SK-N-DZ (cell line): ENCODE data around the gene ATP5PB. TPM values are rescaled to one million over a fixed set of nuclear protein-coding genes. Genes with fewer than 3 reads are reported as not detected.

ENCODE experiments used
- DNase-seq: peaks from one replicate; pipeline ENCODE4 v3.0.0-alpha.2; 2015; ENCODE audit warnings: low spot score
- polyA plus RNA-seq, 2 experiments: library from polyadenylated mRNA; depleted of rRNA; stranded (reverse); fragments of >200 nt; gene quantifications; 2 replicates each; pipeline ENCODE4 v1.2.3, GENCODE V29; 2014

ATP5PB gene, protein sequence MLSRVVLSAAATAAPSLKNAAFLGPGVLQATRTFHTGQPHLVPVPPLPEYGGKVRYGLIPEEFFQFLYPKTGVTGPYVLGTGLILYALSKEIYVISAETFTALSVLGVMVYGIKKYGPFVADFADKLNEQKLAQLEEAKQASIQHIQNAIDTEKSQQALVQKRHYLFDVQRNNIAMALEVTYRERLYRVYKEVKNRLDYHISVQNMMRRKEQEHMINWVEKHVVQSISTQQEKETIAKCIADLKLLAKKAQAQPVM
- 352 and 364 TPM in 2 replicates for polyA plus RNA-seq (2014; cell fraction: cytosol; rRNA removed)
- 226 and 273 TPM in 2 replicates for polyA plus RNA-seq (2014; cell fraction: nucleus; rRNA removed)

DNA sequence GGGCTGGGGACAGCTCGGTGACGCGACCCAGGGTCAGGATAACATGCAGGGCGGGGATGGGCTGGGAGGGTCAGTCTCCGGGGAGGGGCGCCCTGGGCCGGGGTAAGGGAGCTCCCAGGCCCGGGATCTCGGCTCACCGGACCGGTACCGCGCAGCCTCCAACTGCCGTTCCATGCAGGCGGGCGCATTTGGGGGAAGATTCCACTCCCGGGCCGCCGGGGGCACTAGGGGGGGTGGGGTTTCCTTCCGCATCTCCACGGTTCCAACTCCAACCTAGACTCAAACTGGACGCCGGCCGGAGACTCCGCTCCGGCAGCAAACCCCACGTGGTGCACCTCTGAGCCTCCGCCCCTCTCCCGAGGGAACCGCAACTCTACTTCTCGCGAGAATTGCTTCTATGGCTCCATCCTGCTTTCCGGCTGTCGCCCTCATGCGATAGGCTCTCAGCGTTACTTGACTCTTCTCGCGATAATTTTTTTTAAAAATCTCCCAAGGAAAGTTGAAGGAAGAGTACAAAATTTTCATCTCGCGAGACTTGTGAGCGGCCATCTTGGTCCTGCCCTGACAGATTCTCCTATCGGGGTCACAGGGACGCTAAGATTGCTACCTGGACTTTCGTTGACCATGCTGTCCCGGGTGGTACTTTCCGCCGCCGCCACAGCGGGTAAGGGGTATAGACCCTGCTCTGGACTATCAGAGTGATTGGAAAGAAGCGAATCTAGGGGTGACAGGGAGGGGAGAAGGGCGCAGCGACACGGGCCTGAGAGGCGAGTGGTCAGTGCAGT lies at the start of gene ATP5PB, which contains the start of gene WDR77:
Gene ATP5PB (plus strand): TSS at position 547 of the 785 bp plus-strand sequence. CDS start 78 bp downstream, at position 625.
Gene WDR77 (minus strand): TSS at position 339 of the 785 bp plus-strand sequence. CDS start 87 bp downstream, at position 252.
- DNase-seq, result peak; percentile 99

DNA sequence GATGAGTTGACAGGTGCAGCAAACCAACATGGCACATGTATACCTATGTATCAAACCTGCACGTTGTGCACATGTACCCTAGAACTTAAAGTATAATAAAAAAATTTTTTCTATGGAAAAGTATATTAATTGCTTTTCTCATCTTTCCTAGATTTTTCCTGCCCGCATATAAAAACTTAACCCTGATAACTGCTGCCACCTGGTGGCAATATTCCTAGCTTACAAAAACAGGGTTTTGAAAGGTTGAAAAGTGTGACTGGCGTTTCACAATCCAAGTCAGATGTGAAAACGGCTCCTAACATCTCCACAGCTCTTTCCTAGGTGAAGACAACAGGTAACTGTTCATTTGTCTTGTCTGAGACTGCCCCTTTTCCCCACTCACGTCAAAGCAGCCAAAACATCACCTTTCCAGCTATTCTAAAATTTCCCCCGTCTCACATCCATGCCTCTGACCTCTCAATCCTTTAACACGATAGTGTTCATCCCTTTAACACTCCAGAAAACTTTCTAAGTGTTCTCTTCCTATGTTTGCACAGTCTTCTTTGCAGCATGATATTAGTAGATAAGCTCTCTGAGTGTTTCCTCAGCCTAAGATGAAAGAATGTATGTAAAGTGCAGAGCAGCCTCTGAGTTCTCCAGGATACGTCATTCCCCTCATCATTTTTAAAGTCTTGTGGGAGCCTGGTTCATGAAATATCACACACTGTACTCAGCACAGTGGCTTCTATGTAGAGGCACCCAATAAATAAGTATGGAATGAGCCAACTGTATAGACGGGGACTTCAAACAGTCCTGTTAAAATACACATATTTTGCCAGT lies 49.3 kb upstream of the ATP5PB start:
- peak; percentile 38 for DNase-seq

DNA sequence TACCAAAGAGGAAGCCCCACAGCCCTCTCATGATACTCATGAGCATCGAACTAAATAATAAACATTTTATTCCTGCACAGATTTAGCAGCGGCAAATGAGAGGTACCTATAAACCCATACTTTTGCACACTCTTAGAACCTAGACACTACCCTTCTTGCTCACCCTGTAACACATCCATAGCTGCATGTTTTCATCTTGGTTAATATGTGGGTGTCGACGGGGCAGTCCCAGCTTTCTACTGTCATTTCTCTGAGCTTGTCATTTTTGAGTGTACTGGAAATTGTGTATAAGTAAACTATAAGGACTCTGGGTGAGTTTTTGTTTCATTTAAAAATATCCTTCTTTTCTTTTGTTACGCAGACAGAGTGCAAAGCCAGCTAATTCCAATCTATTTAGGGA lies 47.2 kb upstream of the ATP5PB start:
- DNase-seq, result no peak

DNA sequence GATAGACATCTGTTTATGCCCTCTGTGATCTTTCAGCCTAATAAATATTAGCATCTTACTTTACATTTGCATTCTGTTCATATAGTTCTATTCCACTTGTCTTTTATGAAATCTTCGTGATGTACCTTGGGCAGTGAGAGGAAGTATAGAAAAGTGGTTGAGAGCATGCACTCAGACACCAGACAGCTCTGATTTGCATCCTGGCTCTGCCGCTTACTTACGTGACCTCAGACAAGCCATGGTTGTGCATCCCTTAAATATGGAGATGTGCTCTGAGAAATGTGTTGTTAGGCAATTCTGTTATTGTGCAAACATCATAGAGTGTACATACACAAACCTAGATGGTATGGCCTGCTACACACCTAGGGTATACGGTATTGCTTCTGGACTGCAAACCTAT lies 44.7 kb upstream of the ATP5PB start:
- DNase-seq, result no peak

DNA sequence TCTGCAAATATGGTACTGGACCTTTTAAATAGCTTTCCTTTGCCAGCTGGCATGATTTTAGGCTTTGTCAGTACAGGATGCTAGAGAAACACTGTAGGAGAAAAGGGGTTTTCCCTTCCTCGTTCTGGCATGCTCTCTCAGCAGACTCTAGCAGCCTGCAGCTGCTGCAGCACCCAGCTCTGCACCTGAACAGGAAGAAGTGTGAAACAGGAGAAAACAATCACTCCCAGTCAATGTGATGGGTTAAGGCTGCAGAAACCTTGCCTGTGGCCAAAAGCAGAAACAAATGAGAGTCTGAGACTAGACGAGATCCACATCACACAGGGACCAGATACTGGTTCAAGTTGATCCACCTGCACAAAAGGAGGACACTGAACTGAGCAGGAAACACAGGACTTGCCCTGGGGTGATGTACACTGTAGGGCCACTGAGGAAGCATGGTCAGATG lies 42.9 kb upstream of the ATP5PB start:
- no peak for DNase-seq

DNA sequence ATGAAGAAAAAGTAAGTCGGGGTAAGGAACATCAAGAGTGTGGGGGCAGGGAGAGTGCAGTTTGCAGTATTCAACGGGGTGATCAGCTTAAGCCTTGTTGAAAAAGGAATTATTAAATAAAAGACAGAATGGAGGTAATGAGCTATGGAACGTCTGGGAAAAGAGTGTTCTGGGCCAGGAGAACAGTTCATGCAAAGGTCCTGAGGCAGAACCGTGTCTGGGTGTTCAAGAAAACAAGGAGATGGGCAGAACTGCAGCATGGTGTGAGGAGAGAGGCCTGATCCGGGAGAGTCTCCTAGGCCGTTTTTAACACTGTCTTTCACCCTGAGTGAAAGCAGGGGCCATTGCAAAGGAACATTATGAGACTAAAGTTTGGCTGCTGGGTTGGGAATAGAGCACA lies 42.0 kb upstream of the ATP5PB start:
- no peak for DNase-seq

DNA sequence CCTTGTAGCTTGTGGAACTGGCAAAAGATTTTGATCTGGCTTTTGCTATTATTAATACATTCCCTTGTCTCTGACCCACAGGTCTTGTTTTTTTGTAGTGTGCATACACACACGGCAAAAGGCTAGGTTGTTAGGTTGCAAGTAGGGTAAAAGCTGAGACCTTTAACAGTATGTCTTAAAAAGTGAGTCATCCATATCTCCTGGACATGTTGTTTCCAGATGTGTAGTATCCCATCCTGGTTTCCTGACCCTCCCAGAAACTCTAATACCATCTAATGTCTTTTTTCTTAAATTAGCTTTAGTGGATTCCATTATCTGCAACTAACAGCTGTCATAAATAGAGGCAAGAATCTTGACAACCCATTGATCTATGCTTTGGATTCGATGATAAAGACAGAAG lies 36.4 kb upstream of the ATP5PB start:
- DNase-seq, result no peak

DNA sequence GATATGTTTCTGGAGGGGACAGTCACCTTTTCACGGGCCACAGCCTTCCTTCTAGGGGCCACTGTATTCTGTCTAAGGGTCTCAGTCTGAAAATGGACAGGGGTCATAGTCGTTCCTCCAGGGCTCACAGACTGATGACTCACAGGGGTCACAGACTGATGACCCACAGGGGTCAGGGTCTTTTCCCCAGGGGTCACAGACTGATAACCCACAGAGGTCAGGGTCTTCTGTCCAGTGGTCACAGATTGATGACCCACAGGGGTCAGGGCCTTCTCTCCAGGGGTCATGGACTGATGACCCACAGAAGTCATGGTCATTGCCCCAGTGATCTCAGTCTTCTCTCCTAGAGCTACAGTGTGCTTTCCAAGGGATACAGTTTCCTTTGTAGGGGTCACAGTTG lies 34.5 kb upstream of the ATP5PB start:
- DNase-seq, result no peak

DNA sequence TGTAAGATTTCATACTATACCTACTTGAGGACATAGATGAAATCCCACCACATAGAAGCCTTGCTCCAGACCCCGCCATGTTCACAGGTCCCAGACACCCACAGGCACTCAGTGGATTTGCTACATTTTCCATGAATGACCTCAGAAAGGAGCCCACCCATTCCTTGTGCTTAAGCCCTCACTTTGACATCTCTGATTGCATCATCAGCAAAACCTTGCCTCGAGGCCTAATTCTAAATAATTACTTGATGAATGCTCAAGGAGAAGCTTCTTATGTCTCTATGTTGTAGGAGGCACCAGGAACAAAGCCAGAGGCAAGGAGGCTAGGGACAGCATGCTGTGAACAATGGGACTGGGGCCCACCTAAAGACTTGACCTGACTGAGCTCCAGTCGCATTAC lies 33.8 kb upstream of the ATP5PB start:
- no peak for DNase-seq

DNA sequence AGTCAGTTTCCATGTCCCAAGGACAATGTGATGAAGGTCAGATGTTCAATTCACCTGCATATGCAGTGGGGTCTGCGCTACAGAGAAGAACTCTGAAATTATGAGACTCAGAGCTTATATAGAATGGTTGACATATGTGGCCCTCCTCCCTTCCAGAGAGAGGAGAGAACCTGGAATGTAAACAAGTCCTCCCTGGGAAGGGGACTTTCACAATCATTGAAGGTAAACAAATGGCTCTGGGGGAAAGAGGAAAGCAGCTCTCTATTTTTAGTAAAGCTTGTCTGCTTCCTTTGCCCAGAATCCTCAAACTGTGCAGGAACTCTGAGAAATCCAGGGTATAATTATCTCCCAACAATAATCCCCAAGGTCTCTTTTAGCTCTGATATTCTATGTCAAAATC lies 31.5 kb upstream of the ATP5PB start:
- no peak for DNase-seq

DNA sequence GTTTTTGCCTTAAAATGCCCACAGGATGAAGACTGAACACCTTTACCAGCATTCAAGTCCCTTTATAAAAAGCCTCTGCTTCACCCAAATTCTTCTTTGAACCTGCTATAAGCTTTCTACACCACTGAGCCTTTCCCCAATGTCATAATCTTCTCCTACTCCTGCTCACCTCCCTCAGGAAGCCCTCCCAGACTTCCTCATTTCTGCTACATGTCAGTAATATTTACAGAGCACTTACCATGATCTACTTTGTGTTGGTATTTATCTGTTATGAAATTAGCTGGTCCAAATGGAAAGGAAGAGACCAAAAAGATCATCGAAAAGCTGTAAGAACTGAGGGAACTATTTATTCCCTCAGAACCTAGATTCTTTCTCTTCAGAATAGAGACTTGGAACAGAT lies 30.2 kb upstream of the ATP5PB start:
- no peak for DNase-seq

DNA sequence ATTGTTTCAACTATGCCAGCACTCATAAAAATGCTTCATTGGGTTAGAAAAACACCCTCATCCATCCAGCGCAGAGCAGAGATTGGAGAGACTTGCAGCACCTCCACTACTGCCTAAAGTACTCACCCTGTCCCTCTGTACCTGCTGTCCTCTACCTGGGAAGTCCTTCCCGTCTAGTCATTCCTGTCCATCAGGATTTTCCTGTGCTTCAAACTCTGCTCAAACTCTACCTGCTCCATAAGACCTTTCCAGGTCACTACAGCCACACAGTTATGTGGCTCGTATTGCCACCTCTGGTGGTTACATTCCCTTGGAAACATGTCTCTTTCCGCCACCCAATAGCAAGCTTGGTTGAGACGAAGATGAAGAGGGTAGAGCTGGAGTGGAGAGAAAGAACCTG lies 28.9 kb upstream of the ATP5PB start:
- no peak for DNase-seq

DNA sequence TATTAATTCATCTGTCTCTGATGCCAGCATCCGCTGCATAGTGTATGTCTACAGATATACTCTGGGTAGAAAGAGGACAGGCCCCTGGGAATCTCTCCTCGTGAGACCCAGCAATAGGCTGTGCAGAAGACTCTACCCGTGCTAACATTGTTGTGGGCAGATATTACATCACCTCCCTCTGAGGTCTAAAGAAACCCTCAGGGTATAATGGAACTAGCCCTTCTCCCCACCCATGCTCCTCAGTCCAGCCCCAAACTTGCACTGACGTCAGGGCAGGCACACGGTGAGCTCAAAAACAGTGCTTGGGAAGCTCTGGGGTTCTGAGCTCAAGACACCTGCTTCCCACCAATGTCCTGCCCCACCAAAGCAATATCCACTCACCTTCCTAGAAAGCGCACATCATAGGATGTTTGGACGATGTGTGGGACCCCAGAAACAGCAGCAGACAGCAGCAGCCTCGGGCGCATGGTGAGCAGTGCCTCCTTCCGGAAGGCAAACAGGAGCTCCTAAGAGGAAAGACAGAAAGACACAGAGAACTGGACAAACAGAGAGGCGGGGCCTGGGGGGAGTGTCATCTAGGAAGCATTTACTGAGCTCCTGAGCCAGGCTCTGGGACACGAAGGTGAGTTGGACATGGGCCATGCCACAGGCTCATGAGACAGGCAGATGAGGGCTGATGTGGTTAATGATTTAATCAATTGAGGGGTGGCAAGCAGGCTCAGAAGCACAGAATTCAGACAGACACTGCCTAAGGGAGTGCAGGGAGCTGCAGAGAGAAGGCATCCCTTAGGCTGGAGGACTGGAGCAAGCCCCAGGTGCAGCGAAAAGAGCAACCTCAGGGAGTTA lies 26.5 kb upstream of the ATP5PB start:
- DNase-seq, result no peak

DNA sequence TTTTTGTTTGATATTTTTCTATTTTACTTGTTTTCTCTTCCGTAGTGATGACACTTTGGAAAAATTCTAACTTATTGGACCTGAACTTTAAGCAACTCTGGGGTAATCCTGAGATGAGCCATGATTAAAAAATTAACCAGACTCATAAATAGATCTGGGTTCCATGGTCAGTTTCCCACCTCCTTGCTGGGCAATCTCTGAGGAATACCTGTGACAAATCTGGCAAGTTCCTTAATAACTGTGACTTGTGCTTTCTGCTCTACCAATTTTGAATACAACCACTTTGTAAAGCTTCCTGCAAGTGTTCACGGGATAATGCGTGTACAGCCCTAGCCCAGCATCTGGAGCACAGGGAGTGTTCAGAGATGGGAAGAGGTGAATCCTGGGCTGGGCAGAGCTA lies 25.0 kb upstream of the ATP5PB start:
- DNase-seq, result no peak

DNA sequence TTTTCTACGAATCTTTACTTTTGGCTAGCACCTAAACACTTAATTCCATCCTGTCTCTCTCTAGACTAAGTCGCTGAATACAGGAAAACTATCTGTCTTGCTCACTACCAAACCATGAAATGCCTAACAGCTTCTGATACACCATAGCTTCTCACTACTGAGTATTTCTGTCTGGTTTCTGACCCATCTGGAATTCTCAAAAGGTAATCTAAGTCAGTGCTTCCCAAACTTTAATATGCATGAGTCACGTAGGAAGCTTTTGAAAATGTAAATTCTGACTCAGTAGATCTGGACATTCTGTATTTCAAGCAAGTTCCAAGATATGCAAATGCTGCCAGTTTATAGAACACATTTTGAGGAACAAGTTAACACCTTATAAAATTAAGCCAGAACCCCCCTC lies 12.5 kb upstream of the ATP5PB start:
- no peak for DNase-seq

DNA sequence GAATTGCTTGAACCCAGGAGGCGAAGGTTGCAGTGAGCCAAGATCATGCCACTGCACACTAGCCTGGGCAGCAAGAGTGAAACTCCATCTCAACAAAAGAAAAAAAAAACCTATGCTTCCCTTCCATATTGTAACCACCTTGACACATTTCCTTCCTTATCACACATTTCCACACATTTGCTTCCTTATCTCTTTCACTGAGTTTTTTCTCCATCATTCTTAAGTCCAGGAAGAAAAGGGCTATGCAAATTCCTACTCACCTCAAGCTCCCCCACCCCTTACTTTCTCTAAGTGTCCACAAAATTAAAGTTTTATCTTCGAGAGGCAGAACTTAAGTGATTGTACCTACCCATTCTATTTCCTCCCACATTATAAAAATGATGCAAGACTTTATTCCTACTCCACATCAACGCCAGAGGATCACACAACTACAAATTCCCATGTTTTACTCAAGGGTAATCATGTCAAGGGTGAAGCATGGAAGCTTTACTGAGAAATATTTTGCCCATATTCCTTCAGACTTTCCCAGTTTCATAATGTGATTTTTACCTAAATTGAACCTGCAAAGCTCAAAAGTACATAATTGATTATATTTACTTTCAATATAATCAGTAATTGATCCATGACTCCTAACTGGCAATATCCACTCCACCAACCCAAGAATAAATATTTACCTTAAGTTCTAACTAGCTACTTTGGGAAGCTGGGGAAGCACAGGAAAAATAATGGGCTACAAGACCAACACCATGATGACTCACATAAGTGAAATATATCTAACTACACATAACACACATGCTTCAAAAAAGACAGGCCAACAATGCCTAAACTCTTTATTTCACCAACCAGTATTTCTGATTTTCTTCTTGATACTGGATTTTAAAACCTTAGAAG lies 9.6 kb upstream of the ATP5PB start:
- no peak for DNase-seq

DNA sequence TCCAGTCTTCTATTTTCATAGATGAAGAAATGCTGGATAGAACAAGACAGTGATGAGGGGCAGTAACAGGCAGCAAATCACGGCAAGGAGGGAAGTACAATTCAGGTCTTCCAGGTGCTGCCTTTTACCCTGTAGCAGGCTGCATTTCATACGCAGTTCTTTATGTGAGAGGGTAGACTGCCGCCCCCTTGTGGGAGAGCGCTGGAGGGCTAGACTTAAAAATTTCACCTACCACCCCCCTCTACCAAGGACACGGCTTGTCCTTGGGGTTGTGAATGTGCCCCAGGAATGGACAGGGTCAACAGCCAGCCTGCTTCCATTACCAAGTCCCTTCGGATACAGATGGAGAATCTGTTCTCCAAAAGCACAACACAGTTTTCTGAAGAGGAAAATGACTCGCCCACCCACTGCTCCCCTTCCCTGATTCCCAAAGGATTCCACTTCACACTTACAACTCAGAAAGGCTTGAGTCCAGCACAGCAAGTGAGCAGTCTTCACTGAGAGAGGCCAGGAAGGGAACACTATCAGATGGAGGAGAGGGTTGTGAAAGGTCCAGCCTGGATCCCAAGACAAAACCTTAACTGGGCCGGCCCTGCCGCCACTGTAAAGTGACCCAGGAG lies 7.6 kb upstream of the ATP5PB start:
- peak; percentile 13 for DNase-seq

DNA sequence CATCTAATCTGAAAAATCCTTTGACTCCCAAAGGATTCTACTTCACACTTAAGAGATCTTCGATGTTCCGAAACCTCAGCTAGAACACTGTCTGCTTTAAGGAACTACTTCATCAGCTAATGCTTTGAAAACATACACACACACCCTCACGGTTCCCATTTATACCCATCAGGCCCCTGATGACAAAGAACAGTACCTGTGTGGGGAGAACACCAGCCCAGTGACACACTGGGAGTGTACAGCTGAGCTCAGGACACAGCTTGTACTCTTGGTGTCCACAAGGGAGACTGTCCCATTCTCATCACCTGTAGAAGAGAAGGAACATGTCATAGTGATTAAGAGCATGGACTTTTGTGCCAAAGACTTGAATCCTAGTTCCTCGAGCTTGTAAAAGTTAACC lies 6.8 kb upstream of the ATP5PB start:
- no peak for DNase-seq

DNA sequence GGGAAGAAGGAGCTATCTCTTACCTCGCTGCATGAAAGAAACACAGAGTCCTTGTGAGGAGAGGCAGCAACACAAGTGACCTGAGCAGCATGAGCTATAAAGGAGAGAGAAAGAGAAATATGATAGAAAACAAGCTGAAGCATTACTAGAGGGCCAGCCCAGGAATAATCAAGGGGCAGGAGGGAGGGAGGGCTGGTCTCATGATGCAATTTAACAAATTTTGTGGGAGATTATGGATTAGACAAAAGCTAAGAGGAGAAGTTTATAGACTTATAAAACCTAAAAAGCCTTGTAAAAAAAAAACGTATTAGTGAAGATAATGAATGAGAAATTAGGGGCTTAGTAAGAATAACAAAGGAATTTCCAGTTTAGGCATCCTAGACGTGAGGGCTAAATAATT lies 5.2 kb upstream of the ATP5PB start:
- no peak for DNase-seq

DNA sequence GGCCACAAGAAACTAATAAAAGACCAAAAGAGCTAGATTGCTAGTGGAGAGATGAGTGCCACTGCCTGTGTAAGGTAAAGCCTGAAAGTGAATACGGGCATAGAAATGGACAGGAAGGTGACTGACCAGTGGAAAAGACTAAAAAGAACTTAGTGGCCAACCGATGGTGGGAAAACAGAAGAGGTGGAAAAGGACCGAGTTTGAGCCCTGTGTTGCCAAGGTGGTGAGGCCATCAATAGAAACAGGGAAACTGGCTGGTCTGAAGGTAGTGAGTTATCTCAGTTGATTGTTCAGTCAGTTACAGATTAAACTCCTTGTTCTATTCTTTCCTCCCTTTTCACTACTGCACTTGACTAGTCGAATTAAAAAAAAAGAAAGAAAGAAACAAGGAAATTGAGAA lies 2.7 kb upstream of the ATP5PB start:
- no peak for DNase-seq
